NCI-H187 treated with DMSO at 0.1 percent for 48 hours (cell line): ENCODE data around the gene PRKG1.
"Not testable (repeated sequence)": the region's sequence is repeated elsewhere in the genome, so short reads cannot be mapped to it uniquely, and the experiment has no call there.

ENCODE experiments used
- DNase-seq: peaks from one replicate; lab custom pipeline; 2025; lab: John Stamatoyannopoulos, UW

The PRKG1 gene

DNA sequence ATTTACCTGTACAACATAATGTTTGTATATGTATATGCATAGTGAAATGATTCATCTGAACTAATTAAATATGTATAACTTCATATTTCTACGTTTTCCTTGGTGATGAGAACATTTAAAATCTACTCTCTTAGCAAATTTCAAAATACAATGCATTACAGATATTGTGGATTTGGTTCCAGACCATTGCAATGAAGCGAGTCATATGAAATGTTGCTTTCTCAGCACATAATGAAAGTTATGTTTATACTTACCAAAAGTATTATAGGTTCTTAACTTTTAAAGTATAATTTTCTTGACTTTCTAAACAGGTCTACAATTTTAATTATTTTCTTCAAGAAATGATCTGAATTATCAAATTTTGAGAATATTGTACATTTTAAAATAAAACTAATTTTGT is 435.9 kb downstream of the PRKG1 start:
- DNase-seq, result no peak

GRCh38 chr10:51521605-51522004 is 447.3 kb downstream of the PRKG1 start:
- DNase-seq, result no peak

- DNase-seq, result no peak
These were observed 448.6 kb downstream of the PRKG1 start for GRCh38 chr10:51522858-51523257.

GRCh38 chr10:51523440-51523839 is 449.2 kb downstream of the PRKG1 start:
- DNase-seq, result no peak

DNA sequence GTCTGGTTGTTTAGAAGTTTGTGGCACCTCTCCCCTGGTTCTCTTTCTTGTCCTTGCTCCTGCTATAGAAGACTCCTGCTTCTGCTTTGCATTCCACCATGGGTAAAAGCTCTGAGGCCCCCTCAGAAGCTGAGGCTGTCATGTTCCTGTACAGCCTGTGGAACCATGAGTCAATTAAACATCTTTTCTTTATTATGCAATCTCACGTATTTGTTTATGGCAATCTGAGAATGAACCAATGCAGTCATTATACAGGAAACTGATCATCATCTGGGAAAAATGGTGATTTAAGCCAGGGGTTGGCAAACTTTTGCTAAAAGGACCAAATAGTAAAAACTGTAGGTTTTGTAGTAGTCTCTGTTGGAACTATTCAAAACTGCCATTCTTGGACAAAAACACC is 449.8 kb downstream of the PRKG1 start:
- no peak for DNase-seq

DNA sequence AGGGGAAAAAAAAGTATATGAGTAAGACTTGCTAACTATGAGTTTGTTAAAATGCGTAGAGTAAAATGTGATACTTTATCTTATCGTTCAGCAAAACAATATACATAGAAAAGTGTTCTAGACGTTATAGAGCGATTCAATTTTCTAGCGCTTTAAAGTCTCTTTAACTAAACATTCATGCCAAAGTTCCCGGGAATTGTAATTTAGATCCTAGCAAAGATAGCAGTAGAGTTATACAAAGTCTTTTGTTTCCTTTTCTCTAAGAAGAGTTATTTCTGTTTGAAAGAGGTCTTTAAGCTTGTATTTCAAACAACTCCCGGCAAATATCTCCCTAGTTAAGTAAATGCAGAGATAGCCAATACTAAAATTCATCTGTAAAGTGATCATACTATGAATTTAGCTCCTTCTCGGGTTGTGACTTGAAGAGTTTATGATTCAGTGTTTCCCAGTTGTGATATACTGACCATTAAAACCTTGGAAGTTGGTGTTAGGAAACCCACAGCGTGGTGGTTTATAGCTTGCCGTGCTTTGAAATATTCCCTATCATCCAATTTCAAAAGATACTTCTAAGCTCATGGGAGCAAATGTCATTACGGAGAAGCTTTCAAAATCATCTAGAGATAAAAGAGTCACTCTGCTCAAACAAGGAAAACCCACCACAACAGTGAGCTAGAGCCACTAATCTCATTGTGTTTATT is 453.4 kb downstream of the PRKG1 start:
- DNase-seq, result no peak

GRCh38 chr10:51528527-51528926 is 454.2 kb downstream of the PRKG1 start:
- DNase-seq, result no peak

DNA sequence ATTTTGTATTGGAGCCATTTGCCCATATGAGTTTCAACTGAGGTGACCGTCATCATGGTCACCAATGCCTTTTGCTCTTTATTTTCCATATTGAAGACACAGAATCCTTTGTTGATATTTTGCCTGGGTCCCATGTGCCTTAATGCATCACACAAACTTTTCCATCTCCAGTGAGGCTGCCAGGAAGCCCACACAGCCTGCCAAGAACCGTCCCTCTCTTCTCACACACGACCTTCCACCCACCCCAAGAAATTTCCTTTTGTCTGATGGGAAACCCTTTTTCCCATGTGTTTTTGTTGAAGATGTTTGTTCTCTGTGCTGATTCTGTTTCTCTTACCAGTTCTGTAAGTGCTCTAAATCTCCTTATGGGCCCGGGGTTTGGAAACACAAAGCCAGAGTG is 456.3 kb downstream of the PRKG1 start:
- DNase-seq, result no peak

DNA sequence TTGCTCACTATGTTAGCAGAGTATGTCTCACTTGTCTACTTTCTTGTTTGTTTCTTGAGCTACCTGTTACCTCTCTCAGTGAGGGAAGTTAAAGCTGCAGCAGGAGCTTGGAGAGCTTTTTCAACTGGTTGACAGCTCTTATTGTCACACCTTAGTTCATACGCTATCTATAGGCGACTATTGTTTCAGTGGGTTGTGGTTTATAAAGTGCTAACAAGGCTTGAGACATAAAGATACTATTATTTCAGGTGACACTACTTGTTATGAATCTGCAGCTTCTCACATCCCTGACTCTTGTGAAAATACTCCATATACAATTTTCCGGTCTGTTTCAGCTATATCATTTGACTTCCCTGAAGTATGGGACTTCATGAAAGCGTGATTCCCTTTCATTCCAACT is 457.8 kb downstream of the PRKG1 start:
- DNase-seq, result no peak

- DNase-seq, result no peak
These were observed 468.6 kb downstream of the PRKG1 start for GRCh38 chr10:51542853-51543252.

- no peak for DNase-seq
These were observed 470.6 kb downstream of the PRKG1 start for GRCh38 chr10:51544933-51545332.

DNA sequence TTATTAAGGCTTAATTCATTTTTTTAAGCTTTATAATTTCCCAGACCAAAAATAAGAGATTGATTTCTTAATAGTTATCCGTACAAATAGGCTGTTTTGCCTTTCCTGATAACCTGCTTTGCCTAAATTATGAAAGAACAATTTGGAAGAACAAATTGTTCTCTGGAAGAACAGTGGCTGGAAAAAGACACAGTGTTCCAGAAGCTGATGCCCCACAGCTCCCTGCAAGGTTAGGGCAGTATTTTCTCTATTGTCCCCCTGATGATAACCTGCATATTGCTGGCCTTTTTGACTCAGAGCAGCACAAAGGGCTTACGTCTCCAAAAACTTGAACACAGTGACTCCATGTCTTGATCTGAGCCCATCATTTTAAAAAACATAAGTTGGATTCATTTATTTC is 473.7 kb downstream of the PRKG1 start:
- DNase-seq, result no peak

DNA sequence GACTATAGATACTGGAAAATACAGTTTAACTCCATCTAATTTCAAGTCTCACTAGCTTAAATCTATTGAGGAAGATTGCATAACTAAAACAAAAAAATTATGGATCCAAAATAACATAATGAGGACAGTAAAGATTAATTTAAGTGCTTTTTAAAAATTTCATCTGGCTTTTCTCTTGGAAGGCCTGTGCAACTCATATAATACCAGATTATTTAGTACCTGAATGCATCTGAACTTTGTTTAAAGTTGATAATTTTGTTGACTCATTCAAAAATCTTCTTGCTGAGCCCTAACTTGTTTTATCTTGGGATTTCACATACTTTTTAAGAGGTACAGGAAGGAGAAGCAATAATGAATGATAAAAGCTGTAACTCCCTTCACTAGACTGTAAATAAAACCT is 478.6 kb downstream of the PRKG1 start:
- no peak for DNase-seq

GRCh38 chr10:51564896-51565510 is 490.7 kb downstream of the PRKG1 start:
- no peak for DNase-seq

GRCh38 chr10:51567271-51567670 is 493.0 kb downstream of the PRKG1 start:
- DNase-seq, result no peak

GRCh38 chr10:51569467-51569866 is 495.2 kb downstream of the PRKG1 start:
- DNase-seq, result no peak

DNA sequence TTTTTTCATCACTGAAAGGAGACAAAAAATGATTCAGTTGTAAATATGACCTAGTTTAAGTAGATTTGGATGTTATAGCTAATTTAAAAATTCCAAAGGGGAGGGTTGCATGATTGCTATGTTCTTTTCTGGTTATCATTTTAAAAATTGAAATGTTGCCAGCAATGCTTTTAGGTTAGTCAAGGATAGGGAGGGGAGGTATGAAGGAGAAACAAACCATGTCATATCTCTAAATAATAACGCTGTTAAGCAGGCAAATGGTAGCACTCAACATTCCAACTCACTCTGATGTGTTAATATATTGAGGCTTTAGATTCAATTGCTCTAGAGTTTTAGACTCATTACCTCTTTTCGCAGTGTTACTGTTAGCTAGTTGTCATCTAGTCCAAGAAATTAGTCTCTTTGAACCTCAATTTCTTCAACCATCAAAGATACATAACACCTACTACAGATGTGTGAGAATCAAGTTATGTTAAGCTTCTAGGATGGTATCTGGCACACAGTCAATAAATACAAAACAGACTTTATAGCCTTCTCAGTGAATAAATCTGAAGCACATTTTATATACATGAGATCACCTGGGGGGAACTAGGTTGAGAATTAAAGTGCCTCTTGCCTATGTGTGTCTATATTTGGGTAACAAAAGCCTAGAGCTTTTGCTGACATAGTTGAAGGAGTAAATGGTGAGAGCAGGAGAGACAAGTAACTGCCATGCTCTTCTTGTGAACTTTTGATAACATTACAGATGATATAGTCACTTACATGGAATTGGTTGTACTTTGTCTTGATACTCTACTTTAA is 500.2 kb downstream of the PRKG1 start:
- no peak for DNase-seq

GRCh38 chr10:51581196-51581595 is 506.9 kb downstream of the PRKG1 start:
- DNase-seq, result not testable (repeated sequence)

GRCh38 chr10:51583976-51584375 is 509.7 kb downstream of the PRKG1 start:
- no peak for DNase-seq

GRCh38 chr10:51585742-51586141 is 511.5 kb downstream of the PRKG1 start:
- no peak for DNase-seq

DNA sequence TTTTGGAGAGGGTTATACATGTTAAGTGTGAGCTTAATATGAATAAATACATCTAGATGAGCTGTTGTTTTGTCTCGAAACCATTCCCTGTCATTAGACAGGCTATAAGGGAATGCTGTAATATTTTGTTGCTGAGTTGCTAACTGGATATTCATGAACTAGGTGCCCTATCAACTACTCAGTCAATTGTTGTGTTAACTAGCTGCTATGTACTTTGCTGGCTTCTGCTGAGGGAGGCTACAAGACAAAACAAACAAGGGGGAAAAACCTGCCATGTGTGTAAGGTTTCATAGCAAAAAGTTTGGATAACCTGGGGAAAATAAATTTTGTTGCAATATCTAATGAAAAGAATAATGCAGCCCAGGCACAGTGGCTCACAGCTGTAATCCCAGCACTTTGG is 514.7 kb downstream of the PRKG1 start:
- no peak for DNase-seq

GRCh38 chr10:51590818-51591217 is 516.5 kb downstream of the PRKG1 start:
- no peak for DNase-seq

DNA sequence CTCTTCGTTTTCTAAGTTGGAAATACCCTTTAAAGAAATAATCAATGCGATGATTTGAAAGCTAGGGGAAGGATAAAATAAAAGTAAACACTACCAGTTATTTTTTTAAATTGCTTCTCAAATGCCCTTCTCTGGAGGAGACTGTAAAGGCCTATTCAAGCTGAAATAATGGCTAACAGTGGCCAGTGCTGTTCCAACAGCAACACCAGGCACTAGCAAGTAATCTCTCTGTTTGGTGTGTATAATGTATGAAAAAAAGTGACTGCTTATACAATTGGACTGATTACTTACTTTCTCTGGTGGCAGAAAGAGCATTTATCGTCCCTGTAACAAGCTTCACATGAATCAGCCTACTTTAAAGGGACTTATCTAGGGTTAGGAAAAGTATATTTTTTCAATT is 522.4 kb downstream of the PRKG1 start:
- DNase-seq, result no peak
